HEK293T (cell line): ENCODE data around the gene KCNQ5.

ENCODE experiments used
- ARNT ChIP-seq: fragments of 450-650 bp; IDR thresholded peaks from 2 replicates; pipeline ENCODE4 v1.6.1; 2017; ENCODE audit warnings: mild to moderate bottlenecking
- BHLHE40 ChIP-seq: fragments of 450-650 bp; IDR thresholded peaks from 2 replicates; pipeline ENCODE4 v1.6.1; 2016; ENCODE audit warnings: mild to moderate bottlenecking, moderate library complexity, borderline replicate concordance
- ELF4 ChIP-seq: fragments of 450-650 bp; IDR thresholded peaks from 2 replicates; pipeline ENCODE4 v1.6.1; 2017; ENCODE audit warnings: antibody characterized with exemption
- FOXA1 ChIP-seq: fragments of 450-650 bp; IDR thresholded peaks from 2 replicates; pipeline ENCODE4 v1.6.1; 2016; ENCODE audit warnings: mild to moderate bottlenecking
- FOXK2 ChIP-seq: fragments of 450-650 bp; IDR thresholded peaks from 2 replicates; pipeline ENCODE4 v1.6.1; 2016; ENCODE audit warnings: mild to moderate bottlenecking
- FOXM1 ChIP-seq: fragments of 450-650 bp; IDR thresholded peaks from 2 replicates; pipeline ENCODE4 v1.6.1; 2017; ENCODE audit warnings: mild to moderate bottlenecking, borderline replicate concordance
- L3MBTL2 ChIP-seq: fragments of 450-650 bp; conservative IDR thresholded peaks from 2 replicates; pipeline ENCODE4 v1.6.1; 2016; ENCODE audit warnings: mild to moderate bottlenecking
- NFRKB ChIP-seq: fragments of 450-650 bp; IDR thresholded peaks from 2 replicates; pipeline ENCODE4 v1.6.1; 2016; ENCODE audit warnings: mild to moderate bottlenecking, moderate library complexity
- PKNOX1 ChIP-seq: fragments of 450-650 bp; IDR thresholded peaks from 2 replicates; pipeline ENCODE4 v1.6.1; 2016
- SP1 ChIP-seq: fragments of 450-650 bp; IDR thresholded peaks from 2 replicates; pipeline ENCODE4 v1.6.1; 2017
- SUZ12 ChIP-seq: fragments of 450-650 bp; IDR thresholded peaks from 2 replicates; pipeline ENCODE4 v1.6.1; 2016; ENCODE audit warnings: mild to moderate bottlenecking
- TARDBP ChIP-seq: fragments of 450-650 bp; IDR thresholded peaks from 2 replicates; pipeline ENCODE4 v1.6.1; 2016
- ZNF384 ChIP-seq: fragments of 450-650 bp; IDR thresholded peaks from 2 replicates; pipeline ENCODE4 v1.6.1; 2016

GRCh38 chr6:72842140-72842539 is 220.3 kb downstream of the KCNQ5 start:
- no peak for TF ChIP-seq SP1
- no peak for TF ChIP-seq ARNT
- no peak for TF ChIP-seq FOXA1
- no peak for TF ChIP-seq BHLHE40
- TF ChIP-seq NFRKB: no peak
- no peak for TF ChIP-seq FOXK2
- TF ChIP-seq SUZ12: no peak
- no peak for TF ChIP-seq PKNOX1
- no peak for TF ChIP-seq FOXM1
- no peak for TF ChIP-seq TARDBP
- no peak for TF ChIP-seq ZNF384
- TF ChIP-seq L3MBTL2: no peak
- TF ChIP-seq ELF4: no peak
